ENCODE results near the gene KCND1.
A peak's percentile ranks its signal among the peaks of the same experiment; 100 is the strongest.

The KCND1 gene

DNA sequence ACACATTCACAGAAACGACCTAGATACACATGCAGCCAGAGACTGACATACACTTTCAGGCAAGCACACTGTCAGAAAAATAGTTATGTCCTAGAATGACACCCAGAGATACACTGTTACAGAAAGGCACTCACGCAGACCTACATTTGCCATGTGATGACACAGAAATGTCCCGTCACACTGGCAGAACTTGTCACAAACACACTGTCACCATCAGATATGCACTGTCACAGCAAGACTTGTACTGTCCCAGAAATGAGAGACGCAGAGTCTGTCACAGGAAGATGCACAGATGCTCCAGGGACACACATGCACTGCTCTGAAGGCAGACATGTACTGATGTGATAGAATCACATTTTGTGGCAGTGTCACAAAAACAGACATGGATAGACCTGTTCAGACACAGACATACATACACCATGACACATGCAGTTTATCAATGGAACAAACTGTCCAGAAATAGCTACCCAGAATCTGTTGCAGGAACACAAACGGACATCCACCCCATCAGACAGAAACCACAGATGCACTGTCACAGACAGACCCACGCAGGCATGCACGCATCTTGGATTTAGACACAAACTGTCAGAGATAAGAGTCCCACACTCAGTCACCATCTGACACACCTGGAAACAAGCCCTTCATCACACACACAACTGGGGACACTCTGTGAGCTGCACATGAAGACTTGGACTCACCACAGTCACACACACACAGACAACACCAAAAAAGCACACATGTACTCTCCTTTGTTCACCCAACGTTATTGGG lies 51.5 kb downstream of the KCND1 start:
- no peak overlapping the region for H3K27ac ChIP-seq (ENCODE audit: low read depth, low read length, severe bottlenecking)
- WGBS, 2 experiments (ENCODE audit: insufficient coverage in 2 of 2), result 65 to 83% methylated on average over 4 to 5 of the region's 8 CpGs

DNA sequence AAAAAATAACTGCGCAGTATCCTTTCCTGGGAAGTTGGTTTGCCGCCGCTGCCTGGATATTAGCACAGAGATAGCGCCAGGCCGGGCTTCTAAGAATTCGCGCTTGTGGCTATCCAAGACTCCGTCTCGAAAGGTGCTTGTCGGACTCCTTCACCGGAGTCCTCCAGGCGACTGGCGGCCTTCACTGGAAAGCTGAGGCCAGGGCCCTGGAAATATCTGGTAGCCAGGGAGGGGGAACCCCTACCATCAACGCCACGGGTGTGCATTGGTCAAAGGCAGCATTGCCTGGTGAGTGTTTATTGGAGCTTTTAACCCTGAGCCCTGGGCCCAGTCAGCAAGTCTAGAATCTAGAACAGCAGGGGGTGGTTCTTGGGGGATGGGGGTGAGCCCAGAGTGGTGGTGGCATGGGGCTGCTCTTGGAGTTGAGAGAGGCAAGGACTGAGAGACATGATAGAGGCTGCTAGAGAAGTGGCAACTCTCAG lies 52.2 kb downstream of the KCND1 start:
- H3K27ac ChIP-seq (ENCODE audit: low read depth, low read length, severe bottlenecking), result peak overlapping the region; percentile 80
- peaks cover 16% of the 10 kb centered on the region for H3K4me1 ChIP-seq (ENCODE audit: control insufficient read depth, insufficient read depth, low read length, poor library complexity, severe bottlenecking)
- H3K36me3 ChIP-seq (ENCODE audit: control insufficient read depth, insufficient read depth, low read length), result peaks cover 20% of the 10 kb centered on the region
- peak overlapping the region; percentile 52 for H3K4me3 ChIP-seq (ENCODE audit: extremely low read depth, insufficient read depth, low read length, poor library complexity, severe bottlenecking)
- H3K9me3 ChIP-seq (ENCODE audit: control insufficient read depth, low read length), result no peaks in the 10 kb centered on the region
- WGBS, 2 experiments (ENCODE audit: insufficient coverage in 2 of 2), result 0 to 2% methylated on average over 1 to 7 of the region's 15 CpGs

More for the DNA sequence above, 51.5 kb downstream of the KCND1 start:
- no peaks in the 10 kb centered on the region for H3K9me3 ChIP-seq (ENCODE audit: control insufficient read depth, low read length)
- peak overlapping the region; percentile 52 for H3K4me3 ChIP-seq (ENCODE audit: extremely low read depth, insufficient read depth, low read length, poor library complexity, severe bottlenecking)
- peaks cover 16% of the 10 kb centered on the region for H3K4me1 ChIP-seq (ENCODE audit: control insufficient read depth, insufficient read depth, low read length, poor library complexity, severe bottlenecking)
- peaks cover 21% of the 10 kb centered on the region for H3K36me3 ChIP-seq (ENCODE audit: control insufficient read depth, insufficient read depth, low read length)

DNA sequence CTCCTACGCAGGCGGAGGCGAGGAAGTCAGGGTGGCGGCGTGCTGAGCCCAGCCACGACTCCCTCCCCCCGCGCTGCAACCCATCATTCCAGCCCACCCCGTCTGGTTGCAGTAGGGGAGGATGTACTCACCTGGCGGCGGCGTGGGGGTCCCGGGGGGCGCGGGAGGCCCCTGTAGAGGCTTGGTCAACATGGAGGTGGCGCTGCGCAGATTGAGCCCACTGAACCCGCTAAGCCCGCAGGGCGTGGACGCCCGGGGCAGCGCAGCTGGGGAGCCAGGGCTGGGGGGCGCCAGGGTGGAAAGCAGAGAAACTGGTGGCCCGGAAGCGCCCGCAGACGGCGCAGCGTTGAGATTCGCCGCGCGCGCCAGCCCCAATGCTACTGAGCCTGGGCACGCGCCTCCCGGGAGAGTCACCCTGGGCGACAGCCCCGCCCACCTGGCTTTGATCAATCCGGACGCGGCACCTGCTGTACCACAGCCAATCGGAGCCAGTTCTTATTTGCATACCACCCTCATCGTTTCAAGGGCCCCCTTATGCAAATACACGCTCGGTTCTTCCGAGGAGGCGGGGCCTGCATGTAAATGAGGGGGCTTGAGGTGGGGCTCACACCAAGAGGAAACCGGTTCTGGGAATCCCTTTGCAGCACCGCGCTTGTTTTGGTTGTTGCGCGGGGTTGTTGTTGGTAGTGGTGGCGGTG lies 52.9 kb downstream of the KCND1 start, which contains the start of gene PIM2:
TSS of gene PIM2 (minus strand) at position 382 of the 698 bp plus-strand sequence. CDS start at position 192, 190 bp downstream.
- Histone ChIP-seq H3K27ac (ENCODE audit: low read depth, low read length, severe bottlenecking) (peak within 1 kb of the TSS; percentile 80), H3K9me3 (ENCODE audit: control insufficient read depth, low read length) (no peaks in the 10 kb centered on the region), H3K4me1 (ENCODE audit: control insufficient read depth, insufficient read depth, low read length, poor library complexity, severe bottlenecking) (peaks cover 16% of the 10 kb centered on the region), H3K4me3 (ENCODE audit: extremely low read depth, insufficient read depth, low read length, poor library complexity, severe bottlenecking) (peak within 1 kb of the TSS; percentile 52), H3K36me3 (ENCODE audit: control insufficient read depth, insufficient read depth, low read length) (peaks cover 18% of the 10 kb centered on the region)
- 0% methylated on average over 9 of the region's 55 CpGs; no CpG with 5 or more reads in 1 of the 2 experiments for WGBS, 2 experiments (ENCODE audit: insufficient coverage in 2 of 2)

DNA sequence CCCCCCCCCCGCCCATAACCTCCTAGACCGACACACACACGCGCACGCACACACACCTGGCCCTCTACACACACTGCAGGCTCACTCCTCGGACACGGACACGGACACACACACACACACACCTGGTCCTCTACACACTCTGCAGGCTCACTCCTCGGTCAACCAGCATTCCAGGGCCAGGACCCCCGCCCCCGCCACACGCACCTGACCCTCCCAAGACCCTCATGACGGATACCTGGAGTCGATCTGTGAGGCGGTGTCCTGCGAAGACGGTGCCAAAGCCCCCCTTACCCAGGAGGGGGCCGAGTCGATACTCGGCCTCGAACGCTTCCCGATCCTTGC lies 53.4 kb downstream of the KCND1 start:
- H3K36me3 ChIP-seq (ENCODE audit: control insufficient read depth, insufficient read depth, low read length), result peaks cover 13% of the 10 kb centered on the region
- H3K4me1 ChIP-seq (ENCODE audit: control insufficient read depth, insufficient read depth, low read length, poor library complexity, severe bottlenecking), result peaks cover 16% of the 10 kb centered on the region
- peak overlapping the region; percentile 52 for H3K4me3 ChIP-seq (ENCODE audit: extremely low read depth, insufficient read depth, low read length, poor library complexity, severe bottlenecking)
- no CpG with 5 or more reads among the region's 23 CpGs for WGBS, 2 experiments (ENCODE audit: insufficient coverage in 2 of 2)
- H3K27ac ChIP-seq (ENCODE audit: low read depth, low read length, severe bottlenecking), result no peak overlapping the region
- H3K9me3 ChIP-seq (ENCODE audit: control insufficient read depth, low read length), result no peaks in the 10 kb centered on the region

DNA sequence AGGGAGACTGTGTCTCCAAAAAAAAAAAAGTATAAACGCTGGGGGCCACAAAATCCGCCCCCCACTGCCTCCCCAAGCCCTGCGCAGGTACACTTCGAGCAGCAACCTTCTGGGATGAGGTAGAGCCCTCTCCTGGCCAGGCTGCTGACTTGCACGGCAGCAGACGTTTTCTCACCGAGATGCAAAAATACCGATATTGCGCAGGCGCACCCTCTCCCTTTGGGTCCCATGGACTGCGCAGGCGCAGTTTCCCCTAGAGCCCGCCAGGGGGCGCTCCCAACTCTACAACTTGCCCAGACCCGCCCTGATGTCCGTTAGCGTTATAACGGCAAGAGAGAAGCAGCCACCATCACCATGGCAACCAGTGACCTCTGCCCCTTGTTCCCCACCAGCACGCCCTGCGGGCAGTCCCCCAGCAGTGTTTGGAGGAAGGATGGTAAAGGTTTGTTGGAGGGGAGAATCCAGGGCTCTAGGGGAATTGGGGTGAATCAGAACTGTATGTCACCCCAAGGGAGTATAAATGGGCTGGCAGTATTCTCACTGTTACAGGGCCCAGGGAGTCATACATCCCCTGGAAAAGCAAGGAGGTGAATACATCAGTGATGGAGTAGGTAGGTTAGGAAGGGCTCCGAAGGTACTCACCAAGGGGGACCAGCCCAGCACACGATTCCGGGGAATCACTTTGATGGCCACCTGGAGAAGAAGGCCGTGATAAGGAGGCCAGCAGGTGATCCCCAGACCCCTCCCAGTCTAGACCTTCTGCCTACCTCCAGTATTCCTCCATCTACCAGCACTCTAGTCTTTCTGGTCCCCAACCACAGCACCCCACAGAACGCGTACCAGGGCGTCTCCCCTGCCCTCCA lies 54.3 kb downstream of the KCND1 start:
- H3K4me3 ChIP-seq (ENCODE audit: extremely low read depth, insufficient read depth, low read length, poor library complexity, severe bottlenecking), result peak overlapping the region; percentile 52
- H3K27ac ChIP-seq (ENCODE audit: low read depth, low read length, severe bottlenecking), result no peak overlapping the region
- H3K36me3 ChIP-seq (ENCODE audit: control insufficient read depth, insufficient read depth, low read length), result peaks cover 8% of the 10 kb centered on the region
- peaks cover 14% of the 10 kb centered on the region for H3K4me1 ChIP-seq (ENCODE audit: control insufficient read depth, insufficient read depth, low read length, poor library complexity, severe bottlenecking)
- no peaks in the 10 kb centered on the region for H3K9me3 ChIP-seq (ENCODE audit: control insufficient read depth, low read length)
- 2 to 6% methylated on average over 9 to 15 of the region's 27 CpGs for WGBS, 2 experiments (ENCODE audit: insufficient coverage in 2 of 2)

DNA sequence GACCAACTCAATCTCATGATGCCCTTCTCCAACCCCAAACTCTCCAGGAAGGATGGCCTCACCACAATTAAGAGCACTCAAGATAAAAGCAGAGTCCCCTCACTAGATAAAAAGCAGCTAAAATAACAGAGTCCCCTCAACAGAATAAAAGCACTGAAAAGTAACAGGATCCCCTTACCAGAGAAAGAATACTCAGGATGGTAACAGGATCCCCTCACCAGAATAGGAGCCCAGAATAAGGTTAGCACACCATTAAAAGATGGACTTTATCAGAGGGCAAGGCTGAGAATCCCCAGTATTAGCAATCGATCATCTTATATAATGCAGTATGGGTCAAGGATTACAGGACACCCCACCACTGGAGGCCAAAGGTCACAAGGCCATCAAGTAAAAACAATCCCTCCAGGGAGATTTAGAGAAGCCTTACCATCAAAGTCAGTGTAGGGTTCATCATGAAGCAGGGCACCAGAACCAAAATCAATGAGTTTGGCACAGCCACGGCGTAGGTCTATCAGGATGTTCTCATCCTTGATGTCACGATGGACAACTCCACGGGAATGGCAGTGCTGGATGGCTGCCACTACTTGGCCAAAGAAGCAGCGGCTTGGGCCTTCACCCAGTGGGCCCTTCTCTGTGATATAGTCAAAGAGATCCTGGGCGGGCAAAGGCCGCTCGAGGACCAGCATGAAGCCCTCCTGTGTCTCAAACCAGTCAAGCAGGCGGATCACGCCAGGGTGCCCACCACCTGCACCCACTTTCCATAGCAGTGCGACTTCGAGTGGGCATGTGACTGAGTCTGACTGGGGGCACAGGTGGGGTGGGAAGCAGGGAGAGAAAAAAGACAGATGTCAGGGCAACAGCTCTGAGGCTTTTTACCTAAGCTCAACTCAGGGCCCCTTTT lies 56.8 kb downstream of the KCND1 start:
- H3K27ac ChIP-seq (ENCODE audit: low read depth, low read length, severe bottlenecking), result no peak overlapping the region
- no peaks in the 10 kb centered on the region for H3K9me3 ChIP-seq (ENCODE audit: control insufficient read depth, low read length)
- 96 to 97% methylated on average over 6 to 8 of the region's 13 CpGs for WGBS, 2 experiments (ENCODE audit: insufficient coverage in 2 of 2)
- peaks cover 4% of the 10 kb centered on the region for H3K4me1 ChIP-seq (ENCODE audit: control insufficient read depth, insufficient read depth, low read length, poor library complexity, severe bottlenecking)
- H3K4me3 ChIP-seq (ENCODE audit: extremely low read depth, insufficient read depth, low read length, poor library complexity, severe bottlenecking), result no peak overlapping the region
- H3K36me3 ChIP-seq (ENCODE audit: control insufficient read depth, insufficient read depth, low read length), result peaks cover 4% of the 10 kb centered on the region

DNA sequence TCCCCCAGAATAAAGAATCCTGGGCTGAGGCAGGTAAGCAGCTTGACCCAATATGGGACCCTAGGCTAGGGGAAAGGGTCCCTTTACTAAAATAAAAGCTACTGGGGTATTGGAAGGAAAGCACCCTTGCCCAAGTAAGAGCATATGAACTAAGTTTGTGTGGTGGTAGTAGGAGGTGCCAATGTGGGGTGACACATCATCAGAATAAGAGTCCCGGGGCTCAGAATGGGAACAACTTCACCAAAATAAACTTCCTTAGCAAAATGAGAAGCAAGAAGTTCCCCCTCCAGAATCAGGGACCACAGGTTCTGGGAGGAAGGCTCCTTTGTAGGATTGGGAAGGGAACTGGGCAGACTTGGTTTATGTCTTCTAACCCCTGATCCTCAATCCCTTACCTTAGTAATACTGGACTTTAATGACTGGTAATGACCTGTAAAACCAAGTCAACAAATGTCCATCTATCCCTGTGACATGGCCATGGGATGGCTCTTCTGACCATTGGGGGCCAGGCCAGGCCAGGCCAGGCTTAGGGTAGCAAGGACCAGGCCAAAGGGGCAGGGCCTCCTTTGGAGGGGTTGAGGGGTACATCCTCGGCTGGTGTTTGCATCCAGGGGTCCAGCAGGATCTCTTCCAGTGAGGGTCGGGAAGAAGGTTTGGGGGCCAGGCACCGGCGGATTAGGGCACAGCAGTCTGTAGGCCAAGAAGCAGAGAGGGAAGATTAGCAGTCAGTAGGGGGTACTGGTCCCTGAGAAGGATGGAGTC lies 57.9 kb downstream of the KCND1 start:
- WGBS, 2 experiments (ENCODE audit: insufficient coverage in 2 of 2), result 95% methylated on average over 4 of the region's 5 CpGs; no CpG with 5 or more reads in 1 of the 2 experiments
- no peak overlapping the region for H3K4me3 ChIP-seq (ENCODE audit: extremely low read depth, insufficient read depth, low read length, poor library complexity, severe bottlenecking)
- peaks cover 11% of the 10 kb centered on the region for H3K36me3 ChIP-seq (ENCODE audit: control insufficient read depth, insufficient read depth, low read length)
- no peaks in the 10 kb centered on the region for H3K9me3 ChIP-seq (ENCODE audit: control insufficient read depth, low read length)
- no peak overlapping the region for H3K27ac ChIP-seq (ENCODE audit: low read depth, low read length, severe bottlenecking)
- no peaks in the 10 kb centered on the region for H3K4me1 ChIP-seq (ENCODE audit: control insufficient read depth, insufficient read depth, low read length, poor library complexity, severe bottlenecking)

DNA sequence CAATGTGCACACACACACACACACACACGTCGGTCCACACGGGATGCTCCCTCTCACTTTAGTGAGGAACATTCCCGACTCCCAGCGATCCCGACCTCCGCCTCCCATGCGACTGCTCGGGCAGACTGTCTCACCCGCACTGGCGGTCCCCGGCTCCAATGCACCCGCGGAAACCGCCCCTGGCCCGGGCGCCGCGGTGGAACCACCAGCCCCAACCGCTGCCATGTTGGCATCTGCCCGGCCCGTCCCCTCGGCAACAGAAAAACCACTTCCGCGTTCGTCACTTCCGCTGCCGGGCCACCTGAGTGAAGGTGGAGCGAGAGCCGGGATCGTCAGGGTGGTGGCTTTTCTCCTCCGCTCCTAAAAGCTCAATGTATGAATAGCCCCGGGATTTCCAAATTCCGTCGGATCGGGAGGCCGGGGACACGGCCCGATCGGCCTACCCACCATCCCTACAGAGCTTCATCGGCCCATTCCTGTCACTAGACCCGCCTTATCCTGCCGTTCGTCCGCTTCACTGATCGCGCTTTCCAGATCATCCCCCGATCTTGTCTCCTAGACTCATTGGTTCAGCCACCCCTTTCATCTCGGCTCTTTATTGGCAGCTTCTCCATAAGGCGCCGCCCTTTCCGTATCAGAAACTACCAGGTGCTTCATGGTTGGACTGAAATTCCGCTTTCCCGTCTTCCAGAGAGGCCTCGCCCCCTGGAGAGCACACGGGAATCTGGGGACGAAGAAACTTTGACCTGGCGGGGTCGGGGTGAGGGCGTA lies 60.0 kb downstream of the KCND1 start, which contains the start of gene SLC35A2:
TSS of gene SLC35A2 (minus strand) at position 235 of the 771 bp plus-strand sequence. CDS start at position 225, 10 bp downstream.
- Histone ChIP-seq H3K27ac (ENCODE audit: low read depth, low read length, severe bottlenecking) (peak within 1 kb of the TSS; percentile 67), H3K4me3 (ENCODE audit: extremely low read depth, insufficient read depth, low read length, poor library complexity, severe bottlenecking) (peak within 1 kb of the TSS; percentile 65), H3K36me3 (ENCODE audit: control insufficient read depth, insufficient read depth, low read length) (peaks cover 17% of the 10 kb centered on the region), H3K9me3 (ENCODE audit: control insufficient read depth, low read length) (no peaks in the 10 kb centered on the region), H3K4me1 (ENCODE audit: control insufficient read depth, insufficient read depth, low read length, poor library complexity, severe bottlenecking) (no peaks in the 10 kb centered on the region)
- 0% methylated on average over 24 to 40 of the region's 60 CpGs for WGBS, 2 experiments (ENCODE audit: insufficient coverage in 2 of 2)

Data from mesodermal cell (in vitro differentiated cells).